HG02642 (cell line): ENCODE results near the gene NQO2.
"Not testable (repeated sequence)": the region's sequence is repeated elsewhere in the genome, so short reads cannot be mapped to it uniquely, and the experiment has no call there.

Experiments
- ATAC-seq: cut with Tn5 transposase; IDR thresholded peaks from one replicate; pipeline ENCODE4 v1.9.1; 2021; ENCODE audit warnings: mild to moderate bottlenecking; ENCODE audit not compliant: unreplicated experiment, poor library complexity

The NQO2 gene

DNA sequence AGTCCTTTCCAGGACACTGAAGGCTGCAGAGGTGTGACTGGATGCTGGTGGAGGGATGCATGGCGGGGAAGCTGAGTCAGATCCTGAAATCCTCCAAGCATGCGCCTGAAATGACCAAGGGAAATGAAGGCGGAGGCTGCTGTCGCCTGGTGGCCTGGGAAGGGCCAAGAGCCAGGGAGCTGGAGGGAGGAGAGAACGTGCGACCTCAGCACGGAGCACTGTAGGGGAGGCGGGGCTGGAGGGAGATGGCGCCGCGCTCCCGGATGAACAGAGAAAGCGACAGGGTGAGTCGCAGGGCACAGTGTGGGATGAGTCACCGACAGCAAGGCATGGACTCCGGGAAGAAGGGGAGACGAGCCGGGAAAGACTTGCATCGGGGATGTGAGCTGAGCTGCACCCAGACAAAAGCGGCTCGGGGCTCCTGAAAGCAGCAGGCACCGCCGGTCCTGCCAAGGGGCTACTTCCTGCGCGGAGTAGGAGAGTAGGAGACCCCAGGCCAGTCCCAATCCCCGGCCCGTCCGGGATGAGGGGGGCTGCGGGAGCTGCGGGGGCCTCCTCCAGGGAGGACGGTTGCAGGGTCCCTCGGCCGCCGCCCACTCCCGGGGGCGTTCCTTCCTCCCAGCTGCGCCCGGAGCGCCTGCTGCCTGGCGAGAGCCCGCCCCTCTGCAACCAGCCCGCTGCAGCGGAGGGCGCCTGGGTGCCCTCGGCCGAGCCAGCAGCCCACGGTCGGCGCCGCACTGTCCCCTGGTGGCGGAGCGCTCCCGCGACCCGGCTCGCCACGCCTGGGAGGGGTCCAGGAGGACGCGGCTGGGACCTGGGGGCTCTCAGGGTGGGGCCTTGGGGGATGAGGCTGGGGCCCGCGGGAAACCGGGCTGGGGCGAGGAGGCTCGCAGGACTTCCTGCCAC lies 11.0 kb upstream of the NQO2 start:
- ATAC-seq = peak; percentile 74

DNA sequence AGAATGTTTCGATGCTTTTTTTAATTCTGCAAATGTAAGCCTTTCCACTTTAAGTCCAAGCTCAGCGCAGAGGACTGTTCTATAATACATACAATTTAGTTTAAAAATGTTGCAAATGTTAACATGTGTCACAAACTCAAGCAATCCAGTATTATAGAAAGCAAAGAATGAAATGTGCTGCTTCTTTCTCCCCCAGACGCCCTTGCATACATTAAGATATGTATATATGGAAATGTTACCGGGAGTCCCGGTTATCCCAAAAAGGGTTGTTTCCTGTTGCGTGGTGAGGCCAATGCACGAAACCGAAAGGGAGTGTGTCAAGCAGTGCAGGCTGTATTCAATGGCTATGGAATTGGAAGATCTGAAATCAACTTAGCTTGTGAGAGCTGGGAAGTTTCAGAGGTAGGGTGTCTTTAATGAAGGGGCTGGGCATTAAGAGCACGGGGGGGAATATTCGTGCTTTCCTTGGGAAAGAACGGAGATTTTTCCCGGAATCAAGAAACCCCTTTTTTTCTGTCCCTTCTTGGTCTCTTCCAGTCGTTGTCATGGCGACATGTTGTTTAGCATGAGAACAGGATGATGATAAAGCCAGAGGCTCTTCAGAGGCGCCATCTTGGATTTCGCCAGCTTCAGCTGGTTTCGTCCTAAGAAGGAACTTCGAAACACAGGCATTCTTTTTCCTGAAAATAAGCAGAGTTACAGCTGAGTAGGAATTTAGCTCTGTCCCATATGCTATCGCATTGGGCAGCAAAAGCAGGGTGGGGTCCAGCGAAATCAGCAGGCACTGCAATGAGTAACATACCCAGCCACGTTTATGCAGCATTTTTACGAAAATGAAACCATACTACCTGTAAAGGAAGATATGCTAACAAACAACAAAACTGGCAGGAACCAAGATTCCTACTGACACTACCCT lies 10.1 kb upstream of the NQO2 start:
- peak; percentile 70 for ATAC-seq

DNA sequence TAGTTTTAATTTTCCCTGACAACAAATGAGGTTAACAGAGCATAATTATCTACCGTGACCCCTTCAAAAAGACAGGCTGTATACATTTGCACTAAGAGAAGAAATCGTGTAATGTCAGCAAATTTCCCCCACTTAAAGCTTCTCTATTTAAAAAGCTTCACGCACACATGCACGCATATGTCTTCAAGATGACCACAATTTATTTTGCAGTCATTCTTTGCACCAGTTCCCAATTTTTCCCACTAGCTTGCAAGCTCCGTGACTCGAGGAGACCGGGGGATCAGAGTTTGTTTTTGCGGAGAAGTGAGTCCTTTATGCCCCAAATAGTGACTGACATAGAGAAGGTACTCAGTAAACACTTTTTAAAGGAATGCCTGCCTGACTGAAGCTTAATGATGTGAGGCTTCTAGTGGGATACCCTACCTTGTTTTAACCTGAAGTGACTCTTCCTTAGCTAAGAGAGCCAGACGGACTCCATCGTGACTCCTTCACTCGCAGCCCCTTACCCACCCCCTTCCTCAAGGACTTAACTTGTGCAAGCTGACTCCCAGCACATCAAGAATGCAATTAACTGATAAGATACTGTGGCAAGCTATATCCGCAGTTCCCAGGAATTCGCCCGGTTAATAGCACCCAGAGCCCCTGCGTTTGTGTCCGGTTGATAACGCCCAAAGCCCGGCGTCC lies 9.3 kb upstream of the NQO2 start:
- ATAC-seq = no peak

DNA sequence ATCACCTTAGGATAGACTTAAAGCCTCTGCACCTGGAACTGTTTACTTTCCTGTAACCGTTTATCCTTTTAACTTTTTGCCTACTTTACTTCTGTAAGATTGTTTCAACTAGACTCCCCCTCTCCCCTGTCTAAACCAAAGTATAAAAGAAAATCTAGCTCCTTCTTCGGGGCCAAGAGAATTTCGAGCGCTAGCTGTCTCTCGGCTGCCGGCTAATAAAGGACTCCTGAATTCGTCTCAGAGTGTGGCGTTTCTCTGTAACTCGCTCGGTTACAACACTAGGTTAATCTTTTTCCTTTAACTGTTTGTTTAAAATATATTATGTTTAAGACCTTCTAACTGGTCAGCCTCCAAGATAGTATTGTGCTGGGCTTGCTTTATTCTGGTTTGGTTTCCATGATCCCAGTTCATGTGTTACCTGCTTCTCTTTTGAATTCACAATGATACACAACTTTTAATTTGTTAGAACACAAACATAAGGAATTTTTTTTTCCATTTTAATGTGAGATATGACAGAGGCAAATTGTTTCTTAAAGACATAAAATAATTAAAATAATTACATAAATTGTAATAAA lies 8.7 kb upstream of the NQO2 start:
- ATAC-seq = no peak

DNA sequence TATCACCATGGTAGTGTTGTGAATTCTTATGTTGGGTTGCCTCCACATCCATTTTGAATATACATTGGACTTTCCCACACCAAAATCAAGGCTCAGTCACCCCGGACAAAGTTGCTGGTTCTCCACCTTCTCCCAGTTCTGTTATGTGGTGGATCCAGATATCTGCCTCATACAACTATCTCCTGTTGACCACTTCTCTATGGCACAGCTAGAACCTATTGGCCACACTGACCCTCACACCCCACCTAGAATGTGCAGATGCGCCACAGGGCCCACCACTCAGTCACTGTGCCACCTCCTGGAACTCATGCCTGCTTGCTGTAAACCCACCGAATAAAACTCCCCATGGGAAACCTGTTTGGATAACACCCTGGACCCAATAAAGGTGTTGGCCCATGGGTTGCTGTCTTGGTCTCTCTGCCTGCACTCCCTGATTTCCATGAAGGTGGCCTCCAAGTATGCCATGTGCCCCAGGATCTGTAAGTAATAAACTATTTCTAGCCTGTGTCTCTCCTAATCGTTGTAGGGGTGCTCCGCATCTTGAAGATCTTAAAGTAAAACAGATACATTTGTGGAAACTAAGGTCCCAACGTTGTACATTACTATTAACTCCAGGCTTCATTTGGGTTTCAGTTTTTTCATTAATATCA lies 7.2 kb upstream of the NQO2 start:
- ATAC-seq = no peak

DNA sequence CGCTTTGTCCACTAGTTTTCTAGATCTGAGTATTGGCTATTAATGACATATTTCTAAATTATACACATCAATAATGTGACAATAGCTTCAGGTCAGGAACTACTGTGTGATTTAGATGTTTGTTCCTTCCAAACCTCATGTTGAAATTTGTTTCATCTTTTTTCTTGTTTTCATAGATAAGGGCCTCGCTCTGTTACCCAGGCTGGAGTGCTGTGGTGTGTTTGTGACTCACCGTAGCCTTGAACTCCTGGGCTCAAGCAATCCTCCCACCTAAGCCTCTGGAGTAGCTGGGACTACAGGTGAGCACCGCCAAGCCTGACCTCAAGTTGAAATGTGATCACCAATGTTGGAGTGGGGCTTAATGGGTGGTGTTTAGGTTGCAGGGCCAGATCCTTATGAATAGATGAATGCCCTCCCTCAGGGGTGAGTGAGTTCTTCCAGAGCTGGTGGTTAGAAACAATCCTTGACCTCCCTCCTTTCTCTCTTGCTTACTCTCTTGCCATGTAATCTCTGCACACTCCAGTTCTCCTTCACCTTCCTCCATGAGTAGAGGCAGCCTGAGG lies 5.9 kb upstream of the NQO2 start:
- ATAC-seq = no peak

DNA sequence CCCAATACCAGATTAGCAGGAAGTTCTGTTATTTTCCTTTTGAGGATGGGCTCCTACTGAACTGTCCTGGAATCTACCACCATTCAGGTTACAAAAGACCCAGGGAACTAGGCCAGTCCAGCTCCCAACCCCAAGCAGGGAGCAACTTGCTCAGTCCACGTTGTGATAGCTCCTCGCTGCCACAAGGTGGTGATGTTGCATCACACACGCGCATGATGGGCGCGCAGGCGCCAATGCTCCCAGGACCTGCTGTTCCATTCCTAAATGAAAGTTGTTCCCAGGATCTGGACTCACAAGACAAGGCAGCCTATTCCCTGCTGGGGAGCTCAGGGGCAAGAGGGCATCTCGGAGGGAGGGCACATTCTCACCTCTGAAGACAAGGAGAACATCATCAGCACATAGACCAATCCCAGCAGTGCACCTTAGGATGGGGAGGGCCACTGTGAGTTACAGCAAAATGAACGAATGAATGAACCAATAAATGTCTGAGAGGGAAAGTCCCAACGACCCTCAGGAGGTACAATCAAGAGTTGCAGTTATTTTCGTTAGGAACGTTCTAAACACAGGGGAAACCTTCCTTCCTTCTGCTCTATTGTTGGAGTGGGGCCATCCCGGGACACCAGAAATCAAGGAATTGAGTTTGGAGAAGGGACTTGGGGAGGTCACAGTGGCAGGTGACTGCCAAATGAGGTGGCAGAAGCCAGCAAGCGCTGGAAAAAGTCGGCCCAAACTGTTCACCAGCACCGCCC lies 1.3 kb upstream of the NQO2 start:
- peak; percentile 47 for ATAC-seq

DNA sequence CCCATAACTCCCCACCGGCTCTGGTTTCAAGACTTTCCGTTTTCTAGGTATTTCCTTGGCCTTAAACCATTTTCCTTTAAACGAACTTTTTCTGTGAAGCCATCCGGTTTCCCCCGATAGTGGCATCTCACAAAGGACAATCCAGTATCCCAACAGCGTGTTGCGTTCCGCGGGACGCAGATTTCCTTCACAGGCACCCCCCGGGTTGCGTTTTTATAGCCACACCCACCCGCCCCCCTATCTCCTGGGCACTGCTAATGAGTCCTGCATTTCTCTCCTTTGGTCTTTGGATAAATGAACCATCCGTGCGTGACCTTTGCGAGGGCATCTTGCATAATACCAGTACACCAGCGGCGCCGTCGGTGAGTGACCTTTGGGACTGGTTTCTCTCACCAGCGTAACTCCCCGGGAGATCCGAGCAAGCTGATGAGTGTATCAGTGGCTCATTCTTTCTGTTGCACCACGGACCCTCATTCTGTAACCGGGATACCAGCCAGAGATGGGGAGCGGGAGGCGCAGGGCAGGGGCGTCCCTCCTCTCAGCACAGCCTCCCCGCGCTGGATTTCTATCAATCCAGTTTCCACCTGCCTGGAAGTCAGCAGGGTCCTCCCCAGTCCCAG lies 586 bp upstream of the NQO2 start:
- ATAC-seq = peak; percentile 2

DNA sequence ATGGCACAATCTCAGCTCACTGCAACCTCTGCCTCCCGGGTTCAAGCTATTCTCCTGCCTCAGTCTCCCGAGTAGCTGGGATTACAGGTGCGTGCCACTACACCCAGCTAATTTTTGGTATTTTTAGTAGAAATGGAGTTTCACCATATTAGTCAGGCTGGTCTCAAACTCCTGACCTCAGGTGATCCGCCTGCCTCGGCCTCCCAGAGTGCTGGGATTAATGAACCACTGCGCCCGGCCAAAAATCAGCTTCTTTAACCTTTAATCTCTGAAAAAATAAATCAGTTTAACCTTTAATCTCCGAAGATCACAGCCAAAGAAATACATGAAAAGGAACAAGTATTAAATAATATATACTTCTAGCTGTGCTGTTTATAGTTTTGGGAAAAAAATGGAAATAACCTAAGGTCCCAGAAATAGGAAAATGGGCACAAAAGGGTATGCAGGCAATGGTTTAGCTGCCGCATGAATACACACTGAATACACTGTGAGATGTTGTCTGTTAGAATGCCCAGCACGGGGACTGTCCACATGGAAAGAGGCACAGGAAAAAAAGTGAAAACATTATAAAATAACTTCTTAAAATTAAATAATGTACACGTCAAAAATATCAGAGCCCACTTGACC lies 1.6 kb downstream of the NQO2 start:
- no peak for ATAC-seq

DNA sequence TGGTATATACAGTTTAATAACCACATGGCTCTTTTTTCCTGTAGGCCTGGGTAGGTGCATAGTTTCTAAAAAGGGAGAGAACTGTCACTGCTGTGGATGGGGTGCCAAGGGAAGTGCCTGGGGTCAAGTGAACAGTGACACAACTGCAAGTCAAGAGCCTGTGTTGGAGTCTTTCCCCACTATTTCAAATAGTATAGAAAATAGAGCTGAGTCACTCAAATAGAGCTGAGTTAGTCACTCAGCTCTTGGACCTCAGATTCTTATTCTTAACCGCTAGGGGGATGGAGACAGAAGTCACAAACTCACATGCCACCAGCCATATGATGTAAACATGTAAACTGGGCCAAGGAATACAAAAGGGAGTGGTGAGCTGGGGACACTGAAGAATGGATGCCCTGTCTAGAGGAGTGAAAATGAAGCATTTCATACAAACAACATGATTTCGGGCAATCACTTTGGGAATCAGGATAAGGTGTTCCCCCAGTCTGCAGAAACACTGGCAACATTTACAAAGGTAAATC lies 2.1 kb downstream of the NQO2 start:
- ATAC-seq = no peak

DNA sequence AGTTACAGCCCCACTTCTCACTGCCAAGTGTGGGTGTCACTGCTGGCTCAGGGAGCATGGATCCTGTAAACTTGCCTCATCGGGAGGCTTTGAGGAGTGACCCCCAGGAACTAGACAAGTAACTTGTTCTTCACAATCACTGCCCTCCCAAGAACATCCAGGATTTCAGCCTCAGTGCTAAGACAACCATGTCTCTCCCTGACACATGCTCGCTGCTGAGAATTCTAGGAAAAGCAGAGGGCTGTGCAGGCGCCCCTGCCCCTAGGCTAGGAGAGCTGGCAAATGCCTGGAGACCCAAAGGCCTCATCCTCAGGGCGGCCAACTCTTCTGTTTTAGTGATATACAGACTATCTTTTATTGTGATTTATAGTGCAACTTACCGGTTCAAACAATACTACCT lies 3.5 kb downstream of the NQO2 start:
- ATAC-seq = not testable (repeated sequence)

DNA sequence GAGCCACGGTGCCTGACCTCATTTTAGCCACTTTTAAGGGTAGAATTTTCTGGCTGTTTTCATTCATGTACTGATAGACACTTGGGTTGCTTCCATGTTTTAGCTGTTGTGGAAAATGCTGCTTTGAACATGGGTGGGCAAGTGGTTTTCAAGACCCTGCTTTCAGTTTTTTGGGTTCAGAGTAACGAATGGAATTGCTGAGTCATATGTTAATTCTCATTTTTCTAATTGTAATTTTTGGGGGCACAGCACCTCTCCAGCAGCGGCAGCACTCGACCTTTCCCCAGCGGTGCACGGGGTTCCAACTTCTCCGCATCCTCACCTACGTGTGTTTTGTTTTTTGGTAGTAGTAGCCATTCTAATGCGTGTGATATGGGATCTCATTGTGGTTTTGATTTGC lies 5.4 kb downstream of the NQO2 start:
- no peak for ATAC-seq

DNA sequence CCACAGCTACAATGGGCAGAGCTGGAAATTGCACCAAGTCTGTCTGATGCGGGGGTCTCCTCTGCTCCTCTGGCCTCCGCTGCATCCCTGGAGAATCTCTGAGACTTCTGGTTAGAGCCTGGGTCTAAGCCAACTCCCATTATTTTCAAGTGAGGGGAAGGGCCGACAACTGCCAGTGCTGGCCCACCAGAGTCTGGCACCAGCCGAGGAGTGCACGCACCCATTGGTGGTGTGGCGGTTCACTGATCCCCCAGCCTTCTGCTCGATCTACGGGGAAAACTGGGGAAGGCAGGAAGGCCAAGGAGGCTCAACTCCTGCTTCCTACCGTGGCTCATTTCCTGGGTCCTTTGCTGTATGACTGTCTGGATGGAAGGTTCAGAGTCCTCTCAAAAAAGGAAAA lies 6.2 kb downstream of the NQO2 start:
- ATAC-seq = no peak

DNA sequence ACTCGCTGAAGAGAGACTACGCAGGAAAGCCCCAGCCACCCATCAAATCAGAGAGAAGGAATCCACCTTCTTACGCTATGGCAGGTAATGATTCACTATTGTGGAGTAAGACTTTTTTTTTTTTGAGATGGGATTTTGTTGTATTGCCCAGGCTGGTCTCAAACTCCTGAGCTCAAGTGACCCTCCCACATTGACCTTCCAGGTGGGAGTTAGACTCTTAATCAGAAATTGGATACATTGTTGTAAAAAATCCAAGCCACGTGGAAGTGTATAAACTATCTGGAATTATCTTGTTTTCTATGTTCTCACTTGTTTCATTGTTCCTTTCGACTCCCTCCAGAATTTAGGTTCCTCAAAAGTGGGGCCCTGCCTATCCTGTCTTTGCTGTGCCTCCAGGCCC lies 6.8 kb downstream of the NQO2 start:
- ATAC-seq = no peak

DNA sequence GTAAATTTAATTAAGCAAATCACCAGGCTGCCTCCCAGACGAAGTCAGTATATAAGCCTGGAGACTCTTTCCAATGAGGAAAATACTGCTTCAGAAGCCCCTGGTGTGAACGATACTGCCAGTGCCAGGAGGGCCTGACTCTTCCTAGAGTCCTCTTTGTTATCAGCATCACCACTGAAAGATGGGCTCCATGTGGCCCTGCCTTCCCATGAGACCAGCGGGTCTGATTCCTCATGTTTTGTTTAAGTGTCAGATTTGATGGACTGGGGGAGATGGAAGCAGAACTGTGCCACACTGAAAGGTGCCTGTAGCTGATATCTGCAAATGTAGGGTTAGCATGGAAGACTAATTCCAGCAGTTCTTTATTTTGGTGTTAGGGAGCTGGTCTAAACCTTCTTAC lies 7.9 kb downstream of the NQO2 start:
- ATAC-seq = no peak

DNA sequence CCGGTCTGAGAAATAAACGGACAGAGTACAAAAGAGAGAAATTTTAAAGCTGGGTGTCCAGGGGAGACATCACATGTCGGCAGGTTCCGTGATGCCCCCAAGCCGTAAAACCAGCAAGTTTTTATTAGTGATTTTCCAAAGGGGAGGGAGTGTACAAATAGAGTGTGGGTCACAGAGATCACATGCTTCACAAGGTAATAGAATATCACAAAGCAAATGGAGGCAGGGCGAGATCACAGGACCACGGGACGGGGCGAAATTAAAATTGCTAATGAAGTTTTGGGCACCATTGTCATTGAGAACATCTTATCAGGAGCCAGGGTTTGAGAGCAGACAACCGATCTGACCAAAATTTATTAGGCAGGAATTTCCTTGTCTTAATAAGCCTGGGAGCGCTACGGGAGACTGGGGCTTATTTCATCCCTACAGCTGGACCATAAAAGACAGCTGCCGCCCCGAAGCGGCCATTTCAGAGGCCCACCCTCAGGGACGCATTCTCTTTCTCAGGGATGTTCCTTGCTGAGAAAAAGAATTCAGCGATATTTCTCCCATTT lies 9.1 kb downstream of the NQO2 start:
- not testable (repeated sequence) for ATAC-seq

DNA sequence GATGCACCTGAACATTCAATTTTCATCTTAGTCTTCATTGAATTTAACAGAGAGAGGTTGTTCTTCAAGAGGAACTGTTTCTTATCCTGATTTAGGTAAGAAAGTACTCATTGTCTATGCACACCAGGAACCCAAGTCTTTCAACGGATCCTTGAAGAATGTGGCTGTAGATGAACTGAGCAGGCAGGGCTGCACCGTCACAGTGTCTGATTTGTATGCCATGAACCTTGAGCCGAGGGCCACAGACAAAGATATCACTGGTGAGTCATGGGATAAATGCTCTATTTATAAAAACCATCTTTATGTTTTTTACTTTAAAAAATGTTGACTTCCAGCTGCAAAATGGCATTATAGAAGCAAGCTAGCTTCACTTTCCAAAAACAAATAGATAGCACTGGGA lies 10.2 kb downstream of the NQO2 start:
- ATAC-seq = no peak

DNA sequence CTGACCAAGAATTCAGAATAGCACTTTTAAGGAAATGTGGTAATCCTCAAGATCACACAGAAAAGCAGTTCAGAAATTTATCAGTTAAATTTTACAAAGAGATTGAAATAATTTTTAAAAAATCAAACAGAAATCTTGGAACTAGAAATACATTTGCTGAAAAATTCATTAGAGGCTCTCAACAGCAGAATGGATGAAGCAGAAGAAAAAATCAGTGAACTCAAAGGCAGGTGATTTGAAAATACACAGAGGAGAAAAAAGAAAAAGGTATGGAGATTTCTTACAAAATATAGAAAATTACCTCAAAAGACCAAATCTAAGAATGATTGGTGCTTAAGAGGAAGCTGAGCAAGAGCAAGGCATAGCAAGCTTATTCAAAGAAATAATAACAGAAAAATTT lies 11.5 kb downstream of the NQO2 start:
- no peak for ATAC-seq
